ENCODE data around the gene CRIP2.

Gene CRIP2

GRCh38 chr14:105498430-105499255 lies 24.0 kb downstream of the CRIP2 start:
- no peak for DNase-seq (ENCODE audit: low read depth)

GRCh38 chr14:105499256-105500035 lies 24.8 kb downstream of the CRIP2 start:
- DNase-seq (ENCODE audit: low read depth): no peak

- DNase-seq (ENCODE audit: low read depth): no peak
These were observed 25.6 kb downstream of the CRIP2 start for GRCh38 chr14:105500036-105500725.

GRCh38 chr14:105500726-105501101 lies 26.1 kb downstream of the CRIP2 start:
- DNase-seq (ENCODE audit: low read depth): no peak

GRCh38 chr14:105501504-105502291 lies 27.1 kb downstream of the CRIP2 start:
- DNase-seq (ENCODE audit: low read depth): no peak

- DNase-seq (ENCODE audit: low read depth): no peak
These were observed 28.1 kb downstream of the CRIP2 start for GRCh38 chr14:105502446-105503295.

GRCh38 chr14:105503296-105503640 lies 28.6 kb downstream of the CRIP2 start:
- DNase-seq (ENCODE audit: low read depth): no peak

- DNase-seq (ENCODE audit: low read depth): no peak
These were observed 29.5 kb downstream of the CRIP2 start for GRCh38 chr14:105503935-105504692.

GRCh38 chr14:105505101-105505500 lies 30.5 kb downstream of the CRIP2 start:
- DNase-seq (ENCODE audit: low read depth): no peak

- DNase-seq (ENCODE audit: low read depth): no peak
These were observed 32.6 kb downstream of the CRIP2 start for GRCh38 chr14:105507247-105507646.

GRCh38 chr14:105508069-105508468 lies 33.4 kb downstream of the CRIP2 start:
- DNase-seq (ENCODE audit: low read depth): no peak

GRCh38 chr14:105508601-105509000 lies 34.0 kb downstream of the CRIP2 start:
- no peak for DNase-seq (ENCODE audit: low read depth)

- DNase-seq (ENCODE audit: low read depth): no peak
These were observed 42.5 kb downstream of the CRIP2 start for GRCh38 chr14:105517096-105517495.

- no peak for DNase-seq (ENCODE audit: low read depth)
These were observed 45.5 kb downstream of the CRIP2 start for GRCh38 chr14:105519946-105520698.

GRCh38 chr14:105525326-105525725 lies 50.7 kb downstream of the CRIP2 start:
- no peak for DNase-seq (ENCODE audit: low read depth)

GRCh38 chr14:105525861-105526775 lies 51.5 kb downstream of the CRIP2 start, which contains the start of gene TMEM121:
TMEM121 (plus strand) TSS chr14:105526583; CDS start chr14:105528835, 2,252 bp downstream.
- no peak for DNase-seq (ENCODE audit: low read depth)

- no peak for DNase-seq (ENCODE audit: low read depth)
These were observed 52.3 kb downstream of the CRIP2 start for GRCh38 chr14:105526776-105527380.

- DNase-seq (ENCODE audit: low read depth): no peak
These were observed 52.8 kb downstream of the CRIP2 start for GRCh38 chr14:105527381-105527825.

All from T follicular helper cell (primary cell).